ENCODE measurements around the gene LST1.

DNA sequence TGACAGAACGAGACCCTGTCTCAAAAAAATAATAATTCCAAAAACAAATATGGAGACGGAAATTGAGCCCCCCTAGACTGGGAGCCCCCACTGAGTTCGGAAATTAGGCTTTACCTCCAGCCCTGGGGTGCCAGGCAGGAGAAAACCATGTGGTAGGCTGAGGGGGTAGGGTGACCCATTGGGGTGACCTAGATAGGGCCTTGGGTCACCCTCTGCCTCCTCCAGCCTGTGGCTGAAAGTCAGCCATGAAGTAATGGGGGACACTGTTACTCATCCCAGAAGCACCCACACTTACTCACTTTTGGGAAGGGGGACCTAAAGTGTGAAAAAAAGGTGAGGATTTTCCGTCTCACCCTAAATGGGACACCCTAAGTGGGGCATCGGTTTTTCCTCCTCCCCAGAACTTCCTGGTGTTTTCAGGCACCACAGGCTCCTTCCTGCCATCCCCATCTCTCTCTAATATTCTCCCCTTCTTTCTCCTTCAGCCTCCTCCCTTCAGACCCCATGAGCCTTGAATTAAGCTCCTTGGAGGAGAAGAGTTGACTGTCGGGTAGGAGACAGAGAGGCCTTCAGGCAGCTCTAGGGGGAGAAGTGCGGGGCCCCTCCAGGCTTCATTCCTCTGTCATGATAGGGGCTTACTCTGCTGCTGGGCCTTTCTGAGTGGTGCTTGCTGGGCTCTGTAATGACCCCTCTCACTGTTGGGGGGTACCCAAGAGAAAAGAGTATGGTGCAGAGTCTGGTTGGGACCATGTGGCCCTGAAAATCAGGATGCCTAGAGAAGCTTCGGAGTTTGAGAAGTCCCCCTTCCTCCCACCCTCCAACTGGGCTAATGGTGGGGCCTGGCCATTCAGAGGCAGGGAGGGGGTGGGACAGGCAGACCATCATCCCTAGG lies 6.3 kb upstream of the LST1 start:
- TF ChIP-seq, protein P1, sequence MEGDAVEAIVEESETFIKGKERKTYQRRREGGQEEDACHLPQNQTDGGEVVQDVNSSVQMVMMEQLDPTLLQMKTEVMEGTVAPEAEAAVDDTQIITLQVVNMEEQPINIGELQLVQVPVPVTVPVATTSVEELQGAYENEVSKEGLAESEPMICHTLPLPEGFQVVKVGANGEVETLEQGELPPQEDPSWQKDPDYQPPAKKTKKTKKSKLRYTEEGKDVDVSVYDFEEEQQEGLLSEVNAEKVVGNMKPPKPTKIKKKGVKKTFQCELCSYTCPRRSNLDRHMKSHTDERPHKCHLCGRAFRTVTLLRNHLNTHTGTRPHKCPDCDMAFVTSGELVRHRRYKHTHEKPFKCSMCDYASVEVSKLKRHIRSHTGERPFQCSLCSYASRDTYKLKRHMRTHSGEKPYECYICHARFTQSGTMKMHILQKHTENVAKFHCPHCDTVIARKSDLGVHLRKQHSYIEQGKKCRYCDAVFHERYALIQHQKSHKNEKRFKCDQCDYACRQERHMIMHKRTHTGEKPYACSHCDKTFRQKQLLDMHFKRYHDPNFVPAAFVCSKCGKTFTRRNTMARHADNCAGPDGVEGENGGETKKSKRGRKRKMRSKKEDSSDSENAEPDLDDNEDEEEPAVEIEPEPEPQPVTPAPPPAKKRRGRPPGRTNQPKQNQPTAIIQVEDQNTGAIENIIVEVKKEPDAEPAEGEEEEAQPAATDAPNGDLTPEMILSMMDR (conservative IDR thresholded peaks at IDR 0.05) = no peak
- TF ChIP-seq ZFX (IDR thresholded peaks at IDR 0.05) = no peak
